NCI-H2029 treated with DMSO at 0.1 percent for 48 hours (cell line): ENCODE measurements around the gene PTPRT.
A peak's percentile ranks its signal among the peaks of the same experiment; 100 is the strongest.
"Not testable (repeated sequence)": the region's sequence is repeated elsewhere in the genome, so short reads cannot be mapped to it uniquely, and the experiment has no call there.

Experiments
- DNase-seq: peaks from one replicate; lab custom pipeline; 2025; lab: John Stamatoyannopoulos, UW

PTPRT gene

DNA sequence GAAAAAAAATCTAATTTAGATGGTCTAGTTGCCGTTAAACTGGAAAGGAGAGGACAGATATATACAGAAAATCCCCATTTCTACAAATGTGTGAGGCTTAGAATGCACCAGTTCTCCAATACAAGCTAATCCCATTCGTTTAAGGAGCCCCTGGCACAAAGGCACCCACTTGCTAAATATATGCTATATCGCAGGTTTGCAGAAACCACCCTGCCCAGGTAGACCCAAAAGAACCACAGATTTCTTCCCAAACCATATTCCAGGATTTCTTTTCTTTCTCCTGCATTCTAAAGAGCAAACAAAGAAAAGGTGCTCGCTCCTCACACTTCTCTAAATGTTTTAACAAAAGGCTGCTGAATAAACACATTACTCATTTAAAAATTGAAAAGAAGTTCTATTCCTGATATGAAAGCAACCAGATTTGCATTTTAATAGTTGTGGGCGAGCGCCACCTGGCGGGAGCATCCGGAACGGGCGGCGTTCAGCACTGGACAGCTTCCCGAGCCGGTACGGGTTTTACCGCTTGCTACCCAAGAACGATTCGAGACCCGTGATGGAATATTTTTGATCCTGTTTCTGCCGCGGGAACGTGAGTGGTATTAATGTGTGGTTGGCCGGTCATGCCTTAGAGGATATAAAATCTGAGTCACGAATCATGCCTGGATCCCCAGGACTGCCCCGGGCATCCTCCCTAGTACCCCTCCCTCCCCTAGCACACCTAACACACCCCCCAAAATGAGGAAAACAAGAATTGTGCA is 2.1 kb downstream of the PTPRT start:
- peak; percentile 29 for DNase-seq

DNA sequence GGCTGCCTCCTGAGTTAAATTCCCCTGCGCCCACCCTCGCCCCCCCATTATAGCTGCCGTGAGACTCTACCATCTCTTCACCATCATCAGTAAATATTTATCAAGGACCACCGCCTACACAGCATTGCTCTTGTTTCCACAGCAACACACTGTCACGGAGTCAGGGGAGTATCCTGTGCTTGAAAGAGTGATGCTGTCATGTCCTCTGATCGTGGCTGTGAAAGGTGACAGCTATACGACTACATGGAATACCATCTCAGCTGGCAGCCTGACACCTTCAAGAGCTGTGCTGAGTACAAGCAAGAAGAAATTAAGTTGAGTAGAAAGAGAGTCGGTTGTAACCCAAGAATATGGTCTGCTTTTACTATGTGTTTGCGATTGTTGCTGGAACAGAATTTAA is 3.4 kb downstream of the PTPRT start:
- no peak for DNase-seq

DNA sequence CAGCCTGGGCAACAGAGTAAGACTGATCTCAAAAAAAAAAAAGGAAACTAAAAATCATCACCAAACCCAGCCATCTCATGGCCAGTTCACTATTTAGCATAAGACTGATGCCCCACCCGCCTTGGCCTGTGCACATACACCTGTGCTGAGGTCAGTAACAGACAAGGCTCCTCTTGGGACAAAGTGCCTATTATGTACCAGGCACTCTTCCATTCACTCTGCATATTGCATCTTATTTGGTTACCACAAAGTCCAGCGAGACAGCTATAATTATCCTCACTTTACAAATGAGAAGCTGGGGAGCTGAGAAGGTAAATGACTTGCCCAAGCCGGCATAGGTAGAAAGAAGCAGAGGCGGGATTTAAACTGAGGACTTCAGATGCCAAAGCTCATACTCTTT is 3.8 kb downstream of the PTPRT start:
- no peak for DNase-seq

DNA sequence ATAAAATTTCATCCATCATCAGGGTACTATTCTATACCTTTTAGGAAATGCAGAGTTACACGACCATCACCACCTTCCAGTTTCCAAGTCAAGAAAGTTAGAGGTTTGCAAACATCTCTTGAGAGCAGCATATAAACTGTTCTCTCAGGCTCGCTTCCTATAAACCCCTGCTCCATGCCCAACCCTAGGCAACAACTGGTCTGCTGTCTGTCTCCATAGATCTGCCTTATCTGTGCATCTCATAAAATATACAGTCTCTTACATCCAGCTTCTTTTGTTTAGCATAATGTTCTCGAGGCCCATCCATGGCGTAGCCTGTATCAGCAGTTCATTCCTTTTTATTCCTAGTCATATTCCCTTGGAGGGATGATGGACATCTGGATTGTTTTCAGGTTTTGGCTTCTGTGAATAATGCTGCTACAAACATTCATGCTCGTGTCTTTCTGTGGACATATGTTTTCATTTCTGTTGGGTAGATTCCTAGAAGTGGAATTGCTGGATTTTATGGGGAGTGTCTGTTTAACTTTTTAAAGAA is 6.1 kb downstream of the PTPRT start:
- no peak for DNase-seq

DNA sequence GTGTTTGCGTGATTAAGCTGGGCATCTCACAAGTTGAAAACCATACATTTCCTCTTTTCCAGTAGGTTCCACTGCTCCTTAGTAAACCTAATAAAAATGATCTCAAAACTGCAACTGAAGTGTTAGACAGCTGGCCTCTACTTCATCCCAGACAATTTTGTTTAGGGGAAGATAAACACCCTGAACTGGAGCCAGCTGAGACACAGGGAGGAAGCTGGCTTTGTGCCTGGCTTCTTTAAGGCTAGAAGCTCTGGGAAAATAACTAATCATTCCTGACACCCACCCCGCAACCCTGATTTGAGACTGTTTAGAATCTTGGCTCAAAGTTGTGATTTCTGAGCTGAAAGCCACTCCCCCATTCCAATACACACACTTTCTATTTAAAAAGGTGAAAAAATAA is 11.6 kb downstream of the PTPRT start:
- DNase-seq: no peak

DNA sequence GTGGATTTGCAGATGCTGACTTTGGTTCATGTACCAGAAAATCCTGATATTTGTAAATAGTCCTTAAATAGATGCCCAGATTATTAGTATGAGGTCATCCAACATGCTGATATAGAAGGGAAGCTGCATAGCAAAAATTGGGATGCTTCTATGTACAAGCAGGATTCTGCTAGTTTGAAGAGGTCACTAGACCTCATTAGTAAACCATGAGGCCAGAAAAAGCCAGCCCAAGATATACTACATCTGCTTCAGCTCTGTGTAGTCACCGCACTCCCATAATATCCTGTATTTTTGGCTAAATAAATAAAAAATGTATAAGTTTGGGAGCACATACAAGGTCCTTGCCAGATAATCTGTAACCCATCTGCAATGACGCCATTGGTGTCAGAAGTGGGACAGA is 13.0 kb downstream of the PTPRT start:
- no peak for DNase-seq

DNA sequence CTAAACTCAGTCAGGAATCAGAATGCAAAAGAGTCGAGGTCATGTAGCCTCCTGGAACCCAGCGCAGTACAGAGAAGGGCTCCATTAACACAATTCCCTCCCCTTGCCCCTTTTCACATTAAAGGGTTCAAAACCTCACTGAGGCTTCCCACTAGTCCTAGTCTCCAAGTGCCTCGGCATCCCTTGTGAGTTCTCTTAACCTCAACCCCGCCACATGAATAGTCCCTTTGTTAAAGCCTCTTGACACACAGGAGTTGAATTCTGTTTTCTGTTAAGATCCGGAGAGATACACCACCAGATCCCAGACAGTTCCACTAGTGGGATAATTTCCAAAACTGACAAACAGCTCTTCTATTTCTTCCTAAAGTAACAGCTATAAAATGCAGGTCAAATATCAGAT is 17.8 kb downstream of the PTPRT start:
- DNase-seq: no peak

DNA sequence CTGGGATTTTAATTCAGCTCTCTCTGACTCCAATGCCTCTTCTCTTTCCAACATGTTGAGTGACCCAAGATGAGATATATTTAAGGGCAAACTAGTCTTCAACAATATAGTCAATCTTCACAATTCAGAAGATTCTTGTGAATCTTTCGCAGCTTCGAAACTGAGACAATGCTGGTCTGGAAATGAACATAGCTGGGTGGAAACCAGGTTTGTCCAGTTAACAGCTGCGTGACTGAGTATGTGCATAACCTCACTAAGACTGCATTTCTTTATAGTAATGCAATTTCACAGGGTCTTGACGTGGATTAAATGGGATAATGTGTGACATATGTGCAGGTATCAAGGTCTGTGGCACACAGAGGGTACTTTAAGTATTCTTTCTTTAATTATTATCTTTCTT is 18.9 kb downstream of the PTPRT start:
- no peak for DNase-seq

DNA sequence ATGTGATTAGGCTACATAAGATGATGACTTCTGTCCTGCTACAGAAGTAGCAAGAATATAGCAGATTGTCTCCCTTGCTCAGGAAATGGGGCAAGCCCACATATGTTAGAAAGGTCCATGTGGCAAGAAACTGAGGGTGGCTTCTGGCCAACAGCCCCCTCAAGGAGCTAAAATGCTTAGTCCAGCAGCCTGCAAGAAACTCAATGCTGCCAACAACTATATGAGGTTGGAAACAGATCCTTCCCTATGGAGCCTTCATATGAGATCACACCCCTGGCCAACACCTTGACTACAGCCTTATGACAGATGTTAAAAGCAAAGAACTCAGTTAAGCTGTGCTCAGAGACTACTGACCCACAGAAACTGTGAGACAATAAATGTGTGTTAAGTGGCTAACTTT is 22.1 kb downstream of the PTPRT start:
- DNase-seq: no peak

DNA sequence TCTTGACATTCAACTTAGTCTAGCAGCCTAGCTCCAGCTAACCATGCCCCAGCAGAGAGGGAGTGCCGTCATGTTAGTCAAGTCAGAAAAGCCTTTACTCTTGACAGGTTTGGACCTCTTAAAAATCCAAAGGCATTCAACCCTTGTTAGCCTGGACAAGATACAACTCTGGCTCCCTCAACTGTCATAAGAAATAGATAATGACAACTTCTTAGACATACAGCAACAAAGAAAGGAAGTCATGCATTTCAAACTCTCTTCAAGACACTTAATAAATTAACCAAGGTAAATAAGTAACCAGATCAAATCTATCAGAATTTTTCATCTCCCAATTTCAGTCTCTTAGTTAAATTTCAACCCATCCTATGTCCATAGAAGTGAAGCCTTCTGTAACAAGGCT is 22.7 kb downstream of the PTPRT start:
- no peak for DNase-seq

DNA sequence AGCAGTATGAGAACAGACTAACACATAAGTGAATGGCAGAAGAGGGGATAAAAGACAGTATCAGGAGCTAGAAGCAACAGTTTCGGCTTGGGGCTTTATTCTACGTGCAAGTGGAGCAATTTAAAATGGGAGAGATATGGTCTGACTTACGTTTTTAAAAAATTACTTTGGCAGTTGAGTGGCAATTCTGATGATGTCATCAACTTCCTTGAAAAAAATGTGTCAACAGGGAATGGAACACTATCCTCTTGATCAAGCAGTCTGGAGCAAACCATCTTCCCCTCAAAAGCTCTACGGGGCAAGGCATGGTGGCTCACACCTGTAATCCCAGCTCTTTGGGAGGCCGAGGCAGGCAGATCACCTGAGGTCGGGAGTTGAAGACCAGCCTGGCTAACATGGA is 24.1 kb downstream of the PTPRT start:
- DNase-seq: no peak

DNA sequence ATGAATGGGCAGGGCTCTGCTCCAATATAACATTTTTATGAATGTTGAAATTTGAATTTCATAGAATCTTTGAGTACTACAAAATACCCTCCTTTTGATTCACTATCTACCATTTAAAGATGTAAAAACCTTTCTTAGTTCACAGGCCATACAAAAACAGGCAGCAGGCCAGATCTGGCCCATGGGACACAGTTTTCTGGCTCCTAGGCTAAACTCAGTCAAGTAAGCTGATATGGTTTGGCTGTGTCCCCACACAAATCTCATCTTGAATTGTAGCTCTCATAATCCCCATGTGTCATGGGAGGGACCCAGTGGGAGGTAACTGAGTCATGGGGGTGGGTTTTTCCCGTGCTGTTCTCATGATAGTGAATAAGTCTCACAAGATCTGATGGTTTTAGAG is 25.0 kb downstream of the PTPRT start:
- DNase-seq: not testable (repeated sequence)

DNA sequence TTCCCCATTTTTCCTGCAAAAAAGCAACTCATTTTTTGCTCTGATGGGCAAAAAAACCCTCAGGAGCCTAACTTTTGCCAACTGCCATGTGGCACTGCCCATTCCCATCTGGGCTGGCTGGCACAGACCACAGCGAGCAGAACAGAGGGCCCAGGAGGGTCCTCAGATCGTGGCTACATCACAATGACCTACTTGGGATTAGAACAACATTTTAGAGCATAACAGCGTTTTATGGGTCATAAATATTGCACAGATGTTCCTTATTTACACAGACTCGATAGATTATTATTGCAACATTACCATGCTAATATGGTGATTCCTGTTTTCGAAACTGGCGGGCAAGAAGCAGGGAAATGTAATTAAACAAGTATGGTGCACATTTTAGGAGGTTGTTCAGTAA is 28.0 kb downstream of the PTPRT start:
- no peak for DNase-seq

DNA sequence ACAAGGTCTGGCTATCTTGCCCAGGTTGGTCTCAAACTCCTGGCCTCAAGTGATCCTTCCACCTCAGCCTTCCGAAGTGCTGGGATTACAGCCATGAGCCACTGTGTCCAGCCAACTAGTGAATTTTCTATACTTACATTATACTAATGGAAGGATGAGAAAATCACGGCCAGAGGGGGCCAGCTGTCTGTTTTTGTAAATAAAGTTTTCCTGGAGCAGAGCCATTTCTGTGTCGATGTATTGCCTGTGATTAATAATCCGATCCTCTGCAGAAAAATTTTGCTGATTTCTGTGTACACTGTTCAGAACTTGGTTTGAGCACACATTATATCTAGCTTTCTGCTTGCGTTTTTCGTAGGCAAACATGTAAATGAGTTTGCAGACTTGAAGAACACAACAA is 28.8 kb downstream of the PTPRT start:
- no peak for DNase-seq

DNA sequence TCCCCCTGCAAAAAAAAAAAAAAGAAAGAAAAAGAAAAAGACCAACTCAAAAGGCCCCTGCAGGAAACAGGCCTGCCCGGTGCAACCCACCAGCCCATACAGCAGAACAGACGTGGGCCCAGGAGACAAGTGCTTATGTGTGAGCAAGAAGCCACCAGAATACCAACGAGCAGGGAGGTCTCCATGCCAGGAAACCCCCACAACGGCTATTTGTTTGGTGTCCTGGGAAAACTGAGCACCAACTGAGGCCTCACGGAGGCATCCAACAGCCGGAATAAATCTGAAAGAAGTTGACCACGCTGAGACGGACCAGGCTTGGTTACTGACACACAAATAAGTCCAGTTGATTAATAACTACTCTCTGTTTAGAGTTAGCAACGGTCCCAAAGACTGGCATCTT is 29.7 kb downstream of the PTPRT start:
- no peak for DNase-seq

DNA sequence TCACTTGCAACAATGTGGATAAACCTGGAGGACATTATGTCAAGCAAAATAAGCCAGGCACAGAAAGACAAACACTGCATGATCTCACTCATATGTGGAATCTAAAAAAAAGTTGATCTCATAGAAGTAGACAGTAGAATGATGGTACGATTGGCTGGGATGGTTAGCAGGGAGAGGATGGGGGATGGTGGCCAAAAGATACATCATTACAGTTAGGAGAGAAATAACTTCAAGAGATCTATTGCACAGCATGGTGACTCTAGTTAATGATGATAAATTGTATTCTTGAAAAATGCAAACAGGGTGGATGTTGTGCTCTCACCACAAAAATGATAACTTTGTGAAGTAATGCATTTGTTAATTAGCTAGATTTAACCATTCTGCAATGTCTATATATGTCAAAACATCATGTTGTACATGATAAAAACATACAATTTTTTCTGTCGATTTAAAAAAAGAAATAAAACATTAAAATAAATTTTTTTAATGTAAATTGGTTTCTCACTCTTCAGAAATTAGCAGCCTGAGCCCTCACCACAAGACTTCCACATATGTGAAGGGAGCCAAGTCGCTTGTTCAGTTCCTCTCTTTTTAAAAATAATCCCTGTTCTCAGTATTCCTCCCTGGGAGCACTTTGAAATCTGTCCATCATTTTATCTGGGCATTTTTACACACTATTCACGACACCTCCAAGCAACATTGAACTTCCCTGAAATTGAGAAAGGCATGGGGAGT is 34.2 kb downstream of the PTPRT start:
- no peak for DNase-seq

DNA sequence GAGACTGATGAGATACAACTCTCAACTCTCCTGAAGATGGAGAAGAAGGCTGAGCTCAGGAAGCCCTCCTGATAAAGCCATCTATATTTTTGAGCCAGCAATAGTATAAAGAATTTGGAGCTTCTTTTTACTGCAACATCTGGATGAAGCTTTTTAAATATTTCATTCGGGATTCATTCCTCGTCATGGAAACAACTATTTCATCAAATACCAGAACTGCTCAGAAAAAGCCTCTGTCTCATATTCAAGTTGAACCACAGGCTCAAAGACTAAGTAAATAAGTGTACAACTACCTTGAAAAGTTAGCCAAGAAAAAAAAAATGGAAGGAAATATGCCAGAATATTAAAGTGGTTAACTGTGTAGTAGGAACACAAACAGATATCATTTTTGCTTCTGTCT is 37.8 kb downstream of the PTPRT start:
- DNase-seq: no peak

DNA sequence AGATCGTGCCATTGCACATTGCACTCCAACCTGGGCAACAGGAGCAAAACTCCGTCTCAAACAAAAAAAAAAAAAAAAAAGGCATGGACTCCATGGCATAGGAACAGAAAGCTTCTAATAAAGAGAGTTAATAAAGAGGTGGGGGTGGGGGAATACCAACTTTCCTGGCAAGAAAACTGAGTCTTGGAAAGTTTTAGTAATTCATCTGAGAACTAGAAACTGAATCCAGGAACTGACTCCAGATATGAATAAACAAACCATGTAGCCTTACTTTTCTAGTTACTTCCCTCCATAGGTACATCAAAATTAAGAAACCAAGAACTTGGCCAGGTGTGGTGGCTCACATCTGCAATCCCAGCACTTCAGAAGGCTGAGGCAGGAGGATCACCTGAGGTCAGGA is 38.5 kb downstream of the PTPRT start:
- no peak for DNase-seq

DNA sequence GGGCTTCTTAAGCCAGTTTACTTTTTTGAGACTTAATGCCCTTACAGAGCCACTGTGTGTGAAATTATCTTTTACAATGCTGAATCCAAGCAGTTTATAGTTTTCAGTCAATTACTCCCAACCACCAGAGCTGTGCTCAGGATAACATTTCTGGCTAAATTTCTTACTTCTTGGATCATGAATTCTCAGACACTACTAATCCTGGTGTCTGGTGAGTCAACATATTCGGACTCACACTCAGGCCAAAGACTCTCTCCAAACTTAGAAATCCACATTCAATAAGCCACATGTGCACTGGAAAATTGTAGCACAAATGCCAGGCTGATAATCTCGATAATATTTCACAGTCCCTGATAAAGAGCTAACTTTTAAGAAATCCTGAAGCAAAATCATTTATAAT is 49.0 kb downstream of the PTPRT start:
- no peak for DNase-seq

DNA sequence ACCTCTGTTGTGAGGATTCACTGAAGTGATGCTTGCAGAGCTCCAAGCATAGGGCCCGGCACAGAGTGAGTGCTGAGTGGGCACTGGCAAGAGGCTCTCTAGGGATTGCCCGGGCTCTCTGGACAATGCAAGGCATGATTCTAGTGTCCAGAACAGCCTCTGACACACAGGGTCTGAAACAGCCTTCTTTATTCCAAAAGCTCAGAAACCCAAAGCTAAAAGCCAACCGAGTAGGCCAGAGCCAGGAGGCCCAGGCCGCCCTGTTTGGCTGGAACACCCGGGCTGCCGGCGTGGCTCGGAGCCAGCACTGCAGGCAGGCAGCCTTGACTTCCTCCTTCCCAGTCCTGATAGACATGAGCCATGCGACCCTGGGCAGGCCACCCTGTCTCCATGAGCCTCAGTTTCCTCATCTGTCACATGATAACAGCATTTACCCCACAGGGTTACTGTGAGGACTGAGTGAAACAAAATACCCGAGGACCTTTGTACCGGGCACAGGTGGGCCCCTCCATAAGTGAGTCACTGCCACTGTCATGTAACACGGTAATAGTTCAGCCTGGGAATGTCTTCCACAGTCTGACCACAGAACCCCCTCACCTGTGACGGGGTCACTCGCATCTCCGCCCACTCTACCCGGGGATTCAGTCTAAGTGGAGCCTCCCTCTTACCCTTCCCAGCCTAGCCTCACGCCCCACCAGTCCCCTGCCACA is 51.5 kb downstream of the PTPRT start:
- no peak for DNase-seq

DNA sequence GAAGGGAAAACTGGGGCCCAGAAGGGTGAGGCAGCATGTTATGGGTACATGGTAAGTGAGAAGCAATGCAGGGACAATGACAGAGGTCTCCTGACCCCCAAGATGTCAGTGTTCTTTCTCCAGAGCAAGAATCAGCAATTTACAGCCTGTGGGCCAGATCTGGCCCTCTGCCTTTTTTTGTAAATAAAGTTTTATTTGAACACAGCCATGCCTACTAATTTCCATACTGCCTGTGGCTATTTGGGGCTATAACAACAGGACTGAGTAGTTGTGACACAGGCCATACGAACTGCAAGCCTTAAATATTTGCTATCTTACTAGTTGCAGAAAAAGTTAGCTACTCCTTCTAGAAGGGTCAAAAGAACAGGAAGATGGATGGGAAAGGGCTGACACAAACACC is 52.5 kb downstream of the PTPRT start:
- no peak for DNase-seq

DNA sequence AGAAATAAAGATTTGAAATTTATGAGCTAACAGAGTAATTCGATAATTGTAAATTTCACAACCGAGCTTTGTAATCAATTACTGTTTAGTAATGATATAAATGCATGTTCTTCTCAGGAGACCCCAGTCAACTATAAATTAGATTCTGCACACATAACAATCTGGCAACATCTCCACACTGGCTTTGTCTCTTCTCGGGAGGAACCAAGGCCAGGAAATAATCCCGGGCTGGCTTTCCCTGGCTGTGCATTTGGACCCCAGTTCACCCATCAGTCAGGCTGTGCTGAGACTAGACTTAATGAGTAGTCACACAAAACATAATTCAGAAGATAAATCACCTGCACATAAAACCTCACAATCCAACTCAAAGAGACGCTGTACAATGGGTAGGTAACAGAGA is 65.5 kb downstream of the PTPRT start:
- DNase-seq: no peak

DNA sequence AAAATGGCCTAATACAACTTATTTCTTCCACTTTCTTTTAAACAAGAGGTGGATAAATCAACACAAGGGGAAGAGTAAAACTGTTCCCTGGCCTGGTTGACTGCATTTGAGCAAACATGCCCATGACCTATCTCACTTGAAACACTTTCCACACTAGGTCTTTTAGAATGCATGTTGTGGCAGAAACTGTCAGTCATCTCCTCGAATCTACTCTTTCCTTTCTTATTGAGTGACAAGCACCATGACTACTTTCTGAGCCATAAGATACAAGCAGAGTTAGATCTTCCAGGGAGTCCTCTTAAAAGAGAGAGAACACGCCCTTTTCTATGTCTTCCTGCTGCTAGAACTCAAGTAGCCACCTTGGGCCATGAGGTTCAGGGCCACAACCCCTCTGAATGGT is 66.5 kb downstream of the PTPRT start:
- DNase-seq: no peak
